Endothelial cell of umbilical vein (primary cell): Measurements from ENCODE around the gene SLIT1.

ENCODE experiments used
- EZH2 ChIP-seq: IDR thresholded peaks from 2 replicates; pipeline ENCODE4 v1.6.1; 2012; ENCODE audit warnings: borderline replicate concordance, low read depth, mild to moderate bottlenecking, moderate library complexity, low read length, inconsistent platforms; ENCODE audit not compliant: severe bottlenecking
- POLR2A ChIP-seq: IDR thresholded peaks from 2 replicates; pipeline ENCODE4 v1.6.1; 2012; ENCODE audit warnings: low read depth, mild to moderate bottlenecking, control low read depth, low read length

- TF ChIP-seq POLR2A (no peak), EZH2 (no peak)
Observed at GRCh38 chr10:97075961-97076525, 109.7 kb downstream of the SLIT1 start.
